IPS-18c (cell line): ENCODE results near the gene MAN2B2.

Source experiments
- H3K4me3 ChIP-seq: 2 replicates; pipeline ENCODE4 v1.7.0; 2013; ENCODE audit warnings: low read depth, mild to moderate bottlenecking, low read length, moderate library complexity; ENCODE audit not compliant: insufficient read depth
- H3K9me3 ChIP-seq: one replicate; pipeline ENCODE4 v1.6.1; 2013; ENCODE audit warnings: mild to moderate bottlenecking, low read length, moderate library complexity; ENCODE audit not compliant: control insufficient read depth, insufficient read depth

Gene MAN2B2

GRCh38 chr4:6574747-6575502 is at the start of gene MAN2B2:
MAN2B2 (plus strand) TSS chr4:6575189; CDS start chr4:6575211, 22 bp downstream.
- Histone ChIP-seq H3K9me3 (no peaks in the 10 kb centered on the region), H3K4me3 (peak within 1 kb of the TSS; percentile 77)

GRCh38 chr4:6525474-6525873 is 49.5 kb upstream of the MAN2B2 start:
- Histone ChIP-seq H3K9me3 (no peaks in the 10 kb centered on the region), H3K4me3 (no peak overlapping the region)

- H3K9me3 ChIP-seq = no peaks in the 10 kb centered on the region
- H3K4me3 ChIP-seq = no peak overlapping the region
Observed at GRCh38 chr4:6526156-6526555, 48.8 kb upstream of the MAN2B2 start.

GRCh38 chr4:6526671-6527091 is 48.3 kb upstream of the MAN2B2 start:
- no peak overlapping the region for H3K4me3 ChIP-seq

GRCh38 chr4:6527259-6527658 is 47.7 kb upstream of the MAN2B2 start:
- Histone ChIP-seq H3K9me3 (no peaks in the 10 kb centered on the region), H3K4me3 (no peak overlapping the region)

More at GRCh38 chr4:6526671-6527091, 48.3 kb upstream of the MAN2B2 start:
- H3K9me3 ChIP-seq = no peaks in the 10 kb centered on the region

- H3K9me3 ChIP-seq = peaks cover 2% of the 10 kb centered on the region
- no peak overlapping the region for H3K4me3 ChIP-seq
Observed at GRCh38 chr4:6527683-6528595, 47.0 kb upstream of the MAN2B2 start.

- H3K9me3 ChIP-seq = peaks cover 2% of the 10 kb centered on the region
- no peak overlapping the region for H3K4me3 ChIP-seq
Observed at GRCh38 chr4:6529021-6529420, 46.0 kb upstream of the MAN2B2 start.

GRCh38 chr4:6530301-6530700 is 44.7 kb upstream of the MAN2B2 start:
- no peak overlapping the region for H3K4me3 ChIP-seq

GRCh38 chr4:6530964-6531363 is 44.0 kb upstream of the MAN2B2 start:
- H3K4me3 ChIP-seq = no peak overlapping the region
- H3K9me3 ChIP-seq = peaks cover 2% of the 10 kb centered on the region

More at GRCh38 chr4:6530301-6530700, 44.7 kb upstream of the MAN2B2 start:
- H3K9me3 ChIP-seq = peaks cover 2% of the 10 kb centered on the region

- Histone ChIP-seq H3K9me3 (peaks cover 2% of the 10 kb centered on the region), H3K4me3 (no peak overlapping the region)
Observed at GRCh38 chr4:6532102-6532501, 42.9 kb upstream of the MAN2B2 start.

- H3K9me3 ChIP-seq = peaks cover 2% of the 10 kb centered on the region
- H3K4me3 ChIP-seq = no peak overlapping the region
Observed at GRCh38 chr4:6532658-6533057, 42.3 kb upstream of the MAN2B2 start.

GRCh38 chr4:6534050-6534449 is 40.9 kb upstream of the MAN2B2 start:
- Histone ChIP-seq H3K9me3 (peaks cover 2% of the 10 kb centered on the region), H3K4me3 (no peak overlapping the region)

- H3K9me3 ChIP-seq = peaks cover 2% of the 10 kb centered on the region
Observed at GRCh38 chr4:6534618-6535328, 40.2 kb upstream of the MAN2B2 start.

GRCh38 chr4:6535329-6535692 is 39.7 kb upstream of the MAN2B2 start:
- Histone ChIP-seq H3K9me3 (peaks cover 2% of the 10 kb centered on the region), H3K4me3 (no peak overlapping the region)

More at GRCh38 chr4:6534618-6535328, 40.2 kb upstream of the MAN2B2 start:
- no peak overlapping the region for H3K4me3 ChIP-seq

- Histone ChIP-seq H3K9me3 (peaks cover 2% of the 10 kb centered on the region), H3K4me3 (no peak overlapping the region)
Observed at GRCh38 chr4:6535706-6536105, 39.3 kb upstream of the MAN2B2 start.

GRCh38 chr4:6538111-6538510 is 36.9 kb upstream of the MAN2B2 start:
- Histone ChIP-seq H3K4me3 (no peak overlapping the region), H3K9me3 (no peaks in the 10 kb centered on the region)

- H3K9me3 ChIP-seq = no peaks in the 10 kb centered on the region
- no peak overlapping the region for H3K4me3 ChIP-seq
Observed at GRCh38 chr4:6538575-6538974, 36.4 kb upstream of the MAN2B2 start.
